Coronary artery (tissue), 2 donors: ENCODE data around the gene PEX13.
"Not testable (repeated sequence)": the region's sequence is repeated elsewhere in the genome, so short reads cannot be mapped to it uniquely, and the experiment has no call there.

Experiments
- DNase-seq: peaks from one replicate; pipeline ENCODE4 v3.0.0-alpha.2; 2017; ENCODE audit warnings: low spot score
- H3K27ac ChIP-seq, 2 donors: fragments of 200-600 bp; sonication (generic); one replicate each; pipeline ENCODE4 v1.5.1; 2016 to 2019
- H3K4me3 ChIP-seq: fragments of 200-600 bp; sonication (generic); 2 replicates; pipeline ENCODE4 v1.5.1; 2016; ENCODE audit warnings: mild to moderate bottlenecking, moderate library complexity
- CTCF ChIP-seq: fragments of 200-600 bp; sonication (generic); IDR thresholded peaks from one replicate; pipeline ENCODE4 v1.5.1; 2019; ENCODE audit warnings: antibody characterized with exemption

PEX13 gene

DNA sequence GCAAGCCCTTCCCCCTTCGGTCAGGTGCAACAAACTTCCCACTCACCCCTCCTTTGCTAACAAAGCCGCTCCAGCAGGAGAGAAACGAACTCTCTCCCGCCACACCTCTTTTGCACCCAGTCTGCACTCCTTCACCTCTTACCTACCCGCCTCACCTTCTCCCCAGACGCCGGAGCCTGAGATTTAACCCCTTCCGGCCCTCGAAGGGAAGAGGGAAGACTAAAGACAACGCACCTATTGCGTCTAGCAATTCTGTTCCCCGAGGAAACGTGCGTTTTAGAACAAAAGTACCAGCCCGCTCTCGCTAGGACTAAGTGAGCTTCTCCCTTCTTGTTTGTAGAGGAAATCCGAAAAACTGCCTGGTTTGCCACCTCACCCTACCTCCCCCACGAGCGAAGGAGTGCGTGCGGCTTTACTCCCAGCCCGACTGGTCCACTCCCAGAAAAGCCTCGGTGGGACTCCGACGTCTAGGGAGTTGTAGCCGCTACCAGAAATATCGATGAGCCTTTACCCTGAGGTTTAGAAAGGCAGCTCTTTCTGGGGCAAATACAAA is 441 bp upstream of the PEX13 start:
- TF ChIP-seq CTCF, result no peak
- peak; percentile 82 for DNase-seq
- Histone ChIP-seq H3K4me3 (peak overlapping the region; percentile 90), H3K27ac (peak overlapping the region; percentile 94 to 96)

DNA sequence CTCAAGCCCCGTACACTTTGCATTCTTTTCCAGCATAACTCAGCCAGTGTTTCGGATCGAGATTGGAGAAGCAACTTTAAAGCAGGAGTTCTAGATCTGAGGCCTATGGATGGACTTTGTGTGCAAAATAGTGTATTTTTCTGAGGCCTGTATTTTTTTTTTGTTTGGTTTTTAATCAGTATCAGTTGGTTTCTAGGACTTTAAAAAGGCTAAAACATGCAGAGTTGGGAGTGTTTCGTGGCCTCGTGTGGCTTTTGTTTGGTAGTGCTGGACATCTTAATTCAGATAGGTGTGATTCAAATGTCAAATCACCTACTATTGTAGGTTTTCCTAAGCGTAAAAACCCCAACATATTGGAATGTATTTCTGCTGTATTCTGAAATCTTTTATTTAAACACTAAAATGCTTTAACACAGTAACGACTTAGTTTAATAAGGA is 817 bp downstream of the PEX13 start:
- H3K27ac ChIP-seq, result peak overlapping the region; percentile 94 to 96
- peak overlapping the region; percentile 90 for H3K4me3 ChIP-seq
- no peak for DNase-seq
- no peak for TF ChIP-seq CTCF

- Histone ChIP-seq H3K4me3 (peak overlapping the region; percentile 90), H3K27ac (peak overlapping the region in 1 of 2 donors; percentile 96)
- no peak for TF ChIP-seq CTCF
- DNase-seq, result no peak
These were observed 1.3 kb downstream of the PEX13 start for GRCh38 chr2:61018798-61019197.

GRCh38 chr2:61021228-61021660 is 3.7 kb downstream of the PEX13 start:
- no peak overlapping the region for H3K4me3 ChIP-seq
- DNase-seq, result no peak
- no peak overlapping the region for H3K27ac ChIP-seq
- TF ChIP-seq CTCF, result no peak

DNA sequence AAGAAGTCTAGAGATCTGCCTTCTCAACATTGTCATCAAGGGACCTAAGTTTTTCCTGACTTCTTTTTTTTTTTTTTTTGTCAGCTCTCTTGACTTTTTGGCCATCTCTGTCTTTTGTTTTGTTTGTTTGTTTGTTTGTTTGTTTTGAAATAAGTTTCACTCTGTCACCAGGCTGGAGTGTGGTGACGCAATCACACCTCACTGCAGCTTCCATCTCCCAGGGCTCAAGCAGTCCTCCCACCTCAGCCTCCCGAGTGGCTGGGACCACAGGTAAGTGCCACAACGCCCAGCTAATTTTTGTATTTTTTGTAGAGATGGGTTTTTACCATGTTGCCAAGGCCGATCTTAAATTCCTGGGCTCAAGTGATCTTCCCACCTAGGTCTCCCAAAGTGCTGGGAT is 6.2 kb downstream of the PEX13 start:
- no peak overlapping the region for H3K27ac ChIP-seq
- no peak overlapping the region for H3K4me3 ChIP-seq
- TF ChIP-seq CTCF, result no peak
- DNase-seq, result no peak

GRCh38 chr2:61029533-61029932 is 12.0 kb downstream of the PEX13 start:
- no peak for DNase-seq
- H3K4me3 ChIP-seq, result no peak overlapping the region
- H3K27ac ChIP-seq, result no peak overlapping the region
- TF ChIP-seq CTCF, result no peak

GRCh38 chr2:61034592-61034991 is 17.1 kb downstream of the PEX13 start:
- DNase-seq, H3K4me3 ChIP-seq, H3K27ac ChIP-seq: not testable (repeated sequence)

DNA sequence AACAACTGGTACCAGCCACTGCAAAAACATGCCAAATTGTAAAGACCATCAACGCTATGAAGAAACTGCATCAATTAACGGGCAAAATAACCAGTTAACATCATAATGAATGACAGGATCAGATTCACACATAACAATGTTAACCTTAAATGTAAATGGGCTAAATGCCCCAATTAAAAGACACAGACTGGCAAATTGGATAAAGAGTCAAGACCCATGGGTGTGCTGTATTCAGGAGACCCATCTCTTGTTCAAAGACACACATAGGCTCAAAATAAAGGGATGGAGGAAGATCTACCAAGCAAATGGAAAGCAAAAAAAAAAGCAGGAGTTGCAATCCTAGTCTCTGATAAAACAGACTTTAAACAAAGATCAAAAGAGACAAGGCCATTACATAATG is 19.1 kb downstream of the PEX13 start:
- DNase-seq, H3K27ac ChIP-seq, H3K4me3 ChIP-seq: not testable (repeated sequence)
